T-helper 9 cell (primary cell): ENCODE results near the gene ELF3.
A peak's percentile ranks its signal among the peaks of the same experiment; 100 is the strongest.
"Not testable (repeated sequence)": the region's sequence is repeated elsewhere in the genome, so short reads cannot be mapped to it uniquely, and the experiment has no call there.

ENCODE experiments used
- DNase-seq: peaks from one replicate; pipeline ENCODE4 v3.0.0-alpha.2; 2020

ELF3 gene

DNA sequence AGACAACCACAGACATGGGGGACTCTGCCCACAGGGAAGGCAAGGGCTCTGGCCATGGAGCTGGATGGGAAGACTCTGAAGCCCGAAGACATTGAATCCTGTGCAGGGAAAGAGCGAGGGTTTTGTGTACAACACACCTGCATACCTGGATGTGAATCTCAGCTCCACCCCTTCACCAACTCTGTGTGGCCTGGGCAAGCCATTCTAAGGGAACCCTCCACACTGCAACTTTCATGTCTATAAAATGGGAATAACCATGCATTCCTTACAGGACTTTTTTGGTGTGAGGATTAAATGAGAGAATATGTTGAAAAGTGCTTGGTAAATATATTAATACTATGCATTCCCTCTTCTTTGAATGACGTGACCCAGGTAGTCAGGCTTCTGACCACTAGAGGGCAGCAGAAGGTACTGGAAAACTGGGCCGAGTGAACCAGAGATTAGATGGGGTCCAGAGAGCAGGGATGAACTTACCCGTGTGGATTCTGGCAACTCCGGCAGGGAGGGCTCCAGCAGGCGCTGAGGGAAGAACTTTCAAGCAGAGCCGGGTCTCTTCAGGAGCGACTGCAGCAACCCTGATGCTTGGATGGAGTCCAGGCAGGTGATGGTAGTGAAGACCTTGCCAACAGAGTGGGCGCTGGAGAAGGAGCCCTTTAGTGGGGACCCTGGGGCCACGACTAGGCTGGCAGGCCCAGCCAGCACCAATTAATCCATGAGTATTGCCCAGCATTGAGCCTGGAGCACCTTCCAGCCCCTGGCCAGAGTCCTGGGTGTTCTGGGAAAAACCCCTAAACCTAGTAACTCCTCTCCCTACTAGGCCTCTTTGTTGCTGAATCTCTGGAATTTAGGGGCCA, 834 bp upstream of the ELF3 start:
- peak; percentile 48 for DNase-seq

DNA sequence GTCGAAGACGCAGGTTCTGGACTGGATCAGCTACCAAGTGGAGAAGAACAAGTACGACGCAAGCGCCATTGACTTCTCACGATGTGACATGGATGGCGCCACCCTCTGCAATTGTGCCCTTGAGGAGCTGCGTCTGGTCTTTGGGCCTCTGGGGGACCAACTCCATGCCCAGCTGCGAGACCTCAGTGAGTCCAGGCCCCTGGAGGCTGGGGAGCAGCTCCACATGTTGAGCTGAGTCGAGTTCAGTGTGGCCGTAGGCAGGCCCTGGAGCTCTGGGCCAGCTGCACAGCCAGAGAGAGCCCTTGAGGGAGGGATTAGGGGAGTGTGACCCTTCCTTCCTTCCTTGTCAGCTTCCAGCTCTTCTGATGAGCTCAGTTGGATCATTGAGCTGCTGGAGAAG, 1.6 kb downstream of the ELF3 start:
- no peak for DNase-seq

DNA sequence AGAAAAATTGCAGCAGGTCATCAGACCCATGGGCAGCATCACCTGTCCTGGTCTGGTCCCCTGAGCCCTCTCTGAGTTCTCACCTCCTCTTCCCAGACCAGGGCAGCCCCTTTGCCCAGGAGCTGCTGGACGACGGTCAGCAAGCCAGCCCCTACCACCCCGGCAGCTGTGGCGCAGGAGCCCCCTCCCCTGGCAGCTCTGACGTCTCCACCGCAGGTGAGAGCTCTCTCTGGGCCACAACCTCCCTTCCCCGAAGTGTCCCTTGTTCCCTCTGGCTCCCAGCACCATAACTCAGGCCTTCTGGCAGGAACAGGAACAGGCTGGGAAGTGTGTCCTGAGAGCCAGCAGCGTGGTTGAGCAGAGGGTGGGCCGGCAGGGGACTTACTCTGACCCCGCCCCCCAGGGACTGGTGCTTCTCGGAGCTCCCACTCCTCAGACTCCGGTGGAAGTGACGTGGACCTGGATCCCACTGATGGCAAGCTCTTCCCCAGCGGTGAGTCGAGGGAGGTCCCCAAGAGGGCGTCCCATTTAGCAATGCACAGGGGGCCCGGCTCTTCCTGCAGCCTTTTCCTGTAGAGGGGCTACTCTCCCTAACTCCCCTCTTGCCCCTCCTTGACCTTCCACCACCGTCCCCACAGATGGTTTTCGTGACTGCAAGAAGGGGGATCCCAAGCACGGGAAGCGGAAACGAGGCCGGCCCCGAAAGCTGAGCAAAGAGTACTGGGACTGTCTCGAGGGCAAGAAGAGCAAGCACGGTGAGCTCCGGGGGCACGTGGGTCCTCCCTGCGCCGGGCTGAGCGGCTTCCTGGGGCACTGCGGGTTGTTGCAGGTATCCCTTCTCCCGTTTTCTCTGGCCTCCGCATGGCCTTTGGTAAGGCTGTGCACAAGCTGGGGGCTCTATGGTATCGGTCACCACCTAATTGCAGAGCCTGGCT, 2.4 kb downstream of the ELF3 start:
- no peak for DNase-seq

DNA sequence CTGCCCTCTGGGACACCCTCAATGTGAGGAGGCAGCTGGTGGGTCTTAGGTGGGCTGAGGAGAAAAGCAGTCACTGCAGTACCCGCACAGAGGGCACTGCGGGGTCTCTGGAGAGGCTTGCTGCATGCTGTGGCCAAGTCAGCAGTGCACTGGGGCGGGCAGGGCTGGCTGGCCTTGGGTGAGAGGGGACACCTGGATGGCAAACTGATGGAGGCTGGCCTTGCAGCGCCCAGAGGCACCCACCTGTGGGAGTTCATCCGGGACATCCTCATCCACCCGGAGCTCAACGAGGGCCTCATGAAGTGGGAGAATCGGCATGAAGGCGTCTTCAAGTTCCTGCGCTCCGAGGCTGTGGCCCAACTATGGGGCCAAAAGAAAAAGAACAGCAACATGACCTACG, 3.2 kb downstream of the ELF3 start:
- DNase-seq, result no peak

DNA sequence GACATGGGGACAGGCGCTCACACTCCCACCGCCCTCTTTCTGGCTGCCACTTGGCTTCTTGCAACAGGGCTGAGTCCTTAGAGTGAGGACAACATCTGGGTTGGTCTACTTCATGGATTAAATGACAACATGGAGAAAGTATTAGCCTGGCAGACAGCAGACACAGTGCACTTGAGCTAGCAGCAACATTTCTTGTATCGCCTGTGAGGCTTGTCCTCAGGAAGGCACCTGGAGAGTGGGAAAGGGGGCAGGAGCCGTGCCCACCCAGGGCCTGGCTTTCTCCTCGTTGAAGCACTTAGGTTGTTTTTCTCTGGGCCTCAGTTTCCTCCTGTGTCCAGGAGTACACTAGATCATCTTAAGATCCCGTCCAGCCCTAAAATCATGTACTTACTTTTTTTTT, 3.7 kb downstream of the ELF3 start:
- DNase-seq, result no peak

DNA sequence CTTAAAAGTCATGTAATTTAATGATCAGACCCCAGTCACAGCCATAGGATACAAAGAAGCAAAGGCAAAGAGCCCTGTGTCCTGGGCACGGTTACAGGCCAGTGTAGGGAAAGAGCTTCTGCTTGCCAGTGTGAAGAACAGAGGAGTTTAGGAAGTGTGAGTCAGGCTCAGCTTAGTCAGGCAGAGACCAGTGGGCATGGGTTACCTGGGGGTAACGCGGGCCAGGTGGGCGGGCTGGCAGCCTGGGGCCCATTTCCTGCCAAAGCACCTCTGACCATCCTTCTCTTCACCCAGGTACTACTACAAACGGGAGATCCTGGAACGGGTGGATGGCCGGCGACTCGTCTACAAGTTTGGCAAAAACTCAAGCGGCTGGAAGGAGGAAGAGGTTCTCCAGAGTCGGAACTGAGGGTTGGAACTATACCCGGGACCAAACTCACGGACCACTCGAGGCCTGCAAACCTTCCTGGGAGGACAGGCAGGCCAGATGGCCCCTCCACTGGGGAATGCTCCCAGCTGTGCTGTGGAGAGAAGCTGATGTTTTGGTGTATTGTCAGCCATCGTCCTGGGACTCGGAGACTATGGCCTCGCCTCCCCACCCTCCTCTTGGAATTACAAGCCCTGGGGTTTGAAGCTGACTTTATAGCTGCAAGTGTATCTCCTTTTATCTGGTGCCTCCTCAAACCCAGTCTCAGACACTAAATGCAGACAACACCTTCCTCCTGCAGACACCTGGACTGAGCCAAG, 4.7 kb downstream of the ELF3 start:
- DNase-seq, result no peak

DNA sequence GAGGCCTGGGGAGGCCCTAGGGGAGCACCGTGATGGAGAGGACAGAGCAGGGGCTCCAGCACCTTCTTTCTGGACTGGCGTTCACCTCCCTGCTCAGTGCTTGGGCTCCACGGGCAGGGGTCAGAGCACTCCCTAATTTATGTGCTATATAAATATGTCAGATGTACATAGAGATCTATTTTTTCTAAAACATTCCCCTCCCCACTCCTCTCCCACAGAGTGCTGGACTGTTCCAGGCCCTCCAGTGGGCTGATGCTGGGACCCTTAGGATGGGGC, 5.2 kb downstream of the ELF3 start:
- no peak for DNase-seq

DNA sequence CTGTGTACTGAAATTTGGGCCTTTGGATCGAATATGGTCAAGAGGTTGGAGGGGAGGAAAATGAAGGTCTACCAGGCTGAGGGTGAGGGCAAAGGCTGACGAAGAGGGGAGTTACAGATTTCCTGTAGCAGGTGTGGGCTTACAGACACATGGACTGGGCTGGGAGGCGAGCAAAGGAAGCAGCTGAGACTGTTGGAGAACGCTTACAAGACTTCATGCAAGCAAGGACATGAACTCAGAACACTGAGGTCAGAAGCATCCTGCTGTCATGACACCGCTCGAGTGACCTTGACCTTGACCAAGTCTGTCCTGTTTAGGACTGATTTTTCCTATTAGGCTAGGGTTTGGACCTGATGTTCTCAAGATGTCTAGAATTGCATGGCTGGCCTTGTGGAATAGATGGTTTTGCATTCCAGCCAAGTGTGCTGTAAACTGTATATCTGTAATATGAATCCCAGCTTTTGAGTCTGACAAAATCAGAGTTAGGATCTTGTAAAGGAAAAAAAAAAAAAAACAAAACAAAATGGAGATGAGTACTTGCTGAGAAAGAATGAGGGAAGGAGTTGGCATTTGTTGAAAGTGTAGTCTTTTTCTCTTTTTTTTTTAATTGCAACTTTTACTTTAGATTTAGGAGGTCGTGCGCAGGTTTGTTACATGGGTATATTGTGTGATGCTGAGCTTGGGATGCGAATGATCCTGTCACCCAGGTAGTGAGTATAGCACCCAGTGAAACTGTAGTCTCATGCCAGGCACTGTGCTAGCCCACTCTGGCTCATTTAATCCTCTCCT, 5.8 kb downstream of the ELF3 start:
- DNase-seq, result no peak

DNA sequence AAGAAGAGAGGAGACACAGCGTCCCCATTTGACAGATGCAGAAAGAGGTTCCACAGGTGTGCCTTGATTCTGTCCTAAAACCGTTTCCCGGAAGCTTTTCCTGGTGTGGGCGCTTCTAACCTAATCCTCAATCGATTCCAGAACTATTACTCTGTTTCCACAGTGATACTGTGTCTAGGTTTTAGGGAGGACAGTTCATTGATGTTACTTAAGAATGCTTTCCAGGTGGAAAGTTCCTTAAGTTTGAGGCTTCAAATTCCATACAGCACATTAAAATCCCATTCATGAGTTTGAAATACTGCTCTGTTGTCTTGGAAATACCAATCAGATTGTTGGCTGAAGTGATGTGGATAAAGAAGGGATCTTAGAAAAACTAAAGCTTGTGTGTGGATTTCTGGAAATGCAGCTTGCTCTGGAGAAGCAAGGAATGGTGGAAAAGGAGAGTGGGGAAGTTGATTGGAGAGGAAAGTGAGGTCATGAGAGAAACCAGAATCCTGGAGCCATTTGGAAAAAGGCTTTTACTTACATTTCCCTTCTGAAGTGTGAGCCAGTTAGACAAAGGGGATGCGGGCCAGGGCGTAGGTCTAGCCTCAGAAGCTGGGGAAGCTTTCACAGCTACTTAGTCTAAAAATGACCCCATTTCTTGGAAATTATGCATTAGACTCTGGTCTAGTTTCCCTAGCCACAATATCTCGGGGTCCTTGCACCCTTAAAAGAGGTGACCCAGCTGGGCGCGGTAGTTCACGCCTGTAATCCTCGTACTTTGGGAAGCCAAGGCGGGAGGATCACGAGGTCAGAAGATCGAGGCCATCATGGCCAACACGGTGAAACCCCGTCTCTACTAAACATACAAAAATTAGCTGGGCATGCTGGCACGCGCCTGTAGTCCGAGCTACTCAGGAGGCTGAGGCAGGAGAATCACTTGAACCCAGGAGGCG, 6.7 kb downstream of the ELF3 start:
- DNase-seq, result no peak

DNA sequence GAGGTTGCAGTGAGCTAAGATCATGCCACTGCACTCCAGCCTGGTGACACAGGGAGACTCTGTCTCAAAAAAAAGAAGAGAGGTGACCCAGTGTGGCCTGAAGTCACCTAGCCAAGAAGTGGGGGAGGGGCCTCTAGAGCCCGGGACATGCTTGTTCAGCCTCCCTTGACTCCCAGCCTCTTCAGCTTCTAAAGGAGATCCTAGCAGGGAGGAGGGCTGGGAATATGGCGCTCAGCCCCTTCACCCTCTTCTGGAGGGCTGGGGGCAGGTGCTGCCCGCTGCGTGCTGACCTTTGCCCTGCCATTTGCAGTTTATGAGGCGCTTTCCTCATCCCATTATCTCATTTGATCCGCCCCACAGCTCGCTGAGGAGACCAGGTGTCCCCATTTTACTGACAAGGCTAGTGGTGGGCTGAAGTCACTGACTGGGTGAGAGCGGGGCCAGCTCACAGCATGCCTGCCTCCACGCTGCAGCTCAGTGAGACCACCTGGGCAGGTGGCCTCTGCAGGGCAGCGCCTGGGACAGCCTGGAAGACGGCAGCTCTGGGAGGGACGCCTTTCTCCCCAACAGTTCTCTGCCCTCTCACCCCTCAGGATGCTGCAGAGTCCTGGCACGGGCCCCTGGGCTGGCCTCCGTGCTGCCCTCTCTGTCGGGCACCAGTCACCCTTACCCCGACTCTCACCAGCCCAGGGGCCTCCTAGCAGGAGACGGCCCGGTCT, 7.5 kb downstream of the ELF3 start:
- DNase-seq, result no peak

DNA sequence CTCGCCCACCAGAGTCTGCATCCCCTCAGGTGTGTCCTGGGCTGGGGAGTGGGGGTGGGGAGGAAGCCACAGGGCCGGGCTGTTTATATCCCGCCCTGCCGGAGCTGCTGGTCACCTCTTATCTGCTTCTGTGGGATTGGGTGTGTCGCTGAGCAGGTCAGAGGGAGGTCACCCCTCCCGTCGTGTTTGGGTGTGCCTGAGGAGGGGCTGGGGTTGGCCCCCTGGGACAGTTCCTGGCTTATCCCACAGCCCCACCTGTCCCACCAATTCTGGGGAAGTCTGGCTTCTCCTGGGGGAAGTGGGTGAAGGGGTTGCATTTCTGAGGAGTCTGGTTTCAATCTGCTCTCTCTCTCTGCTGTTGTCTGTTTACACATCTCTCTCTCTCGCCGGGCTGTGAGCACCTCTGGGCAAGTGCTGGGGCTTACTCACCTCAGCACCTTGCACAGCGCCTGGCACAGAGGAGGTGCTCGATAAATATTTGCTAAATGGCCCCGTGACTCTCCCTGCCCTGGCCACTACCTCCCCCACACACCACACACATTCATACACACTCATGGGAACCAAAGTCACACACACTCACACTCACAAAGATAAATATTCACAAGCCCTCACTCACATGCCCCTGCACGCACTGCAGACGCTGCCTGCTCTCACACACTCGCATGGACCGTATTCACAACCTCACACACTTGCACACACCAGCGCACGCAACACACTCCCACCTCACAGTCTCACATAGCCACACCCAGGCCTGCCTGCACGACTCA, 8.3 kb downstream of the ELF3 start:
- no peak for DNase-seq

DNA sequence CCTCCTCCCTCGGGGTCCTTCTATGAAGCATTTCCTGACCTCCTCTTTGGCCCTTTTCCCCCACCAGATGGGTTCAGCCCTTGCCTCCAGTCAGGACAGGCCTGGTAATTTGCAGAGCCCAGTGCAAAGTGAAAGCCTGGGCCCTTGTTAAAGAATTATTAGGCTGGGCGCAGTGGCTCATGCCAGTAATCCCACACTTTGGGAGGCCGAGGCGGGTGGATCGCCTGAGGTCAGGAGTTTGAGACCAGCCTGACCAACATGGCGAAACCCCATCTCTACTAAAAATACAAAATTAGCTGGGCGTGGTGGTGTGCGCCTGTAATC, 8.8 kb downstream of the ELF3 start:
- not testable (repeated sequence) for DNase-seq

DNA sequence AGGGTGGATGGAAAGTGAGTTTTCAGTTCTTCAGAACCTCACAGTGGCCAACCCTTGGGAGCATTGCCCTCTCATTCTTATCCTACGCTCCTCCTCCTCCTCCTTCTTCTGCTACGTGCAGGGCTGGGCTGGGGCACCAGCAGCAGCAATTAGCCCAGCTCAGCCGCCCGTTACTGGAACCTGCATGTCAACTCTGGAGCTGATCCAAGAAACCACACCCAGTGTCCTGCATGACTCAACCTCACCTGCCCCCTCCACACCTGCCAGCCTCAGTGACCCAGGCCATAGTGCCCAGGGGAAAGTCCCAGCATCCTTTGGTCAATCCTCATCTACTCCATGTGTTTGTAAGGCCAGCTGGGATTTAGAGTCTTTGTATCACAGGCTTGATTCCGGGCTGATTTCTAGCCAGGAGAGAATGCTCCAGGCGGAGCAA, 12.6 kb downstream of the ELF3 start:
- no peak for DNase-seq

DNA sequence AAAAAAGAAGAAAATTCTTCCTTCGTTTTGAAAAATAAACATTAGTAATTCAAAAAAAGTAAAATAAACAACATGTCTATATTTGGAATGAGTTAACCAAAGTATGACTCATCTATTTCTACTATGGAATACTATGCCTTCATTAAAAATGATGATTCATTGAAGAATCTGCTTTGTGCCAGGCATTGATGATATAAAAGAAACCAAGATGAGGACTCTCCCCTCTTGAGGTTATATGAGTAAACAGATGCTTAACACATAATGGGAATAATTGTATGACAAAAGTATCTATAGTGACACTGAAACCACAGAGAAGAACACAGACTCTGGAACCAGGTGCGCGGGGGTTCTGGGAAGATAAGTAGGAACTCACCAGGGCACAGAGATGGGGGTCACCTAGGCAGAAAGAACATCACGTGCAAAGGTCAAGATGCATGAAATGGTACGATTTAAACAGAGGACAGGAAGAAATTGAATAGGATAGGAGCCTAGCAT, 18.8 kb downstream of the ELF3 start:
- no peak for DNase-seq

DNA sequence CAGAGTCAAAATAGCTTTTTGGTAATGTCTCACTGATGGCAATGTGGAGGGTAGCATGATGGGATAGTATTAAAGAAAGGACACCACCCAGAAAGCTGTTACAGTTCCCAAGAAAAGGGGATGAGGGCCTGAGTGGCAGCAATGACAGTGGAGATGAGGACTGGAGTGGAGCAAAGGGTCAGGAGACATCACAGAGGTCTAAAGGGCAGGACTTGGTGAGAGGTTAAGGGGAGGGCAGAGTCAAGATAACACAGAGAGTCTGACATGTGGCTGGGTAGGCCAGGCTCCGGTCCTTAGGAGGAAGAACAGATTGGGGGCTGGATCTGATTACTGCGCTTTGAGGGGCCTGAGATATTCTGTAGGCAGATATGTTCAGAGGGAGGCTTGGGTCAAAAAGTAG, 19.3 kb downstream of the ELF3 start:
- no peak for DNase-seq

DNA sequence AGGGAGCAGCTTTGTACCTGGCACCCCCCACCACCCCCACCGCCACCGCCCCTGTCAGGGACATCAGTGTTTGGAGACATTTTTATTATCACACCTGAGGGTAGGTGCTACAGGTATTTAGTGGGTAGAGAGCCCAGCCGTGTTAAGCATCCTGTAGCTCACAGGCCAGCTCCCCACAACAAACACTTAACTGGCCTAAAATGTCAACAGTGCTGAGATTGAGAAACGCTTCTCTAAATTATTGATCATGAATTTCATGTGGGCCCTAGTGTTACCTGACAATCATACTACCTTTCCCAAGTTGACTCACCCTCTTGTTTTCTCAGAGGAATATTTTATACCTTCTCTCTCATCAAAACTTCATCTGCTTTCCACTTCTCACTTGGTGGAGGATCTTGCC, 21.4 kb downstream of the ELF3 start:
- no peak for DNase-seq

DNA sequence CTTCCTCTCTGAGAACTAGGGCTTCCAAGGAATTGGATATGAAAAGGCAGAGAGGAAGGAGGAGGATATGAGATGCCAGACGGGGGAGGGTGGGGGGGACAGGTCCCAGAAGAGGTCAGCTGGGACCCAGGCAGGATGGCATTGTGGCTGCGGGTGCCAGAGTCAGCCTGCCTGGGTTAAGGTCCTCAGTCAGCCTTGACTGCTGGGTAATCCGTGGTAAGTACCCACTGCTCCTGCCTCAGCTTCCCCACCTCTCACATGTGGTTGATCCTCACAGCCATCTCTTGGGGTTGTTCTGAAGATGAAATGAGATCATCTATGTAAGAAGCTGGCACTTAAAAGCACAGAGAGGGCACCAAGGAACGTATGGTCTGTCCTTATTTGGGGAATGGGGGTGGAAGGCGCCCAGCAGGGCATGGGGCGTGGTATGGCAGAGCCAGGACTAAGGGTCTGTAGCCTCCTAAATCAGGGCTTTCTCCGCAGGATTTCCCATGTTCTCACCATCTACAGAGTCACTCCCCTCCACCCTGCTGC, 23.8 kb downstream of the ELF3 start:
- DNase-seq, result no peak

DNA sequence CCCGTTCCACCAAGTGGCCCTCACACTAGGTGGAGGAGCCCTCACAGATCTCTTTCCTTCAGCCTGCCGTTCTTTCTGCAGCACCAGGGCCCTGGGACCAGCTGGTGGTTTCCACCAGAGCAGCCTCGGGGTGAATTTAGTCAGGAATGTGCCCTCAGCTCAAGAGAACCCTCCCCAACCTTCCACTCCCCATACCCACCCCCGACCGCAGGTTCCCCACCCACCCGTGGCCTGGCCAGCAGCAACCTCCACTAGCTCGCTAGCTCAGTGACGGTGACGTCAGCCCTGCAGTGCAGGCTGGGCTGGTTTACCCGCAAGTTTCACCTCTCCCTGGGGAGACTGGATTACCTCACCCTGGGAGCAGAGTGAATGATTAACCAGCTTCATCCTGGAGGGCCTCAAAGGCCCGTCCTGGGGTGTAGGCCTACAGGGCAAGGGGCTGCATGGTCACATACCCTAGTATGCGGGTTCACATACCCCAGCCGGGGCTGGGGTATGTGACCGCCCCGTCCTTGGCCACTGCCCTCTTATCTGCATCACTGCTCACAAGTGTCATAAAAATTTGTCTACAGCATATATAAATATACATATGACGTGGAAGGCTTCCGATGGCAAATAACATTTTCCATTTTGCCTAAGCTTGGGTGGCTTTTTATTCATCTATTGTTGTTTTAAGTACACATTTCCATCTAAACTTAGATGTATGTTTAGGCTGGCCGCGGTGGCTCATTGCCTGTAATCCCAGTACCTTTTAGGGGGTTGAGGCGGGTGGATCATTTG, 24.5 kb downstream of the ELF3 start:
- no peak for DNase-seq
